GM18873 (cell line): ENCODE measurements around the gene CYP4Z1.
"Not testable (repeated sequence)": the region's sequence is repeated elsewhere in the genome, so short reads cannot be mapped to it uniquely, and the experiment has no call there.

ENCODE experiments used
- ATAC-seq: cut with Tn5 transposase; IDR thresholded peaks from one replicate; pipeline ENCODE4 v1.9.1; 2021; ENCODE audit warnings: mild to moderate bottlenecking, moderate library complexity, moderate number of reproducible peaks; ENCODE audit not compliant: unreplicated experiment, low FRiP score

CYP4Z1 gene, protein sequence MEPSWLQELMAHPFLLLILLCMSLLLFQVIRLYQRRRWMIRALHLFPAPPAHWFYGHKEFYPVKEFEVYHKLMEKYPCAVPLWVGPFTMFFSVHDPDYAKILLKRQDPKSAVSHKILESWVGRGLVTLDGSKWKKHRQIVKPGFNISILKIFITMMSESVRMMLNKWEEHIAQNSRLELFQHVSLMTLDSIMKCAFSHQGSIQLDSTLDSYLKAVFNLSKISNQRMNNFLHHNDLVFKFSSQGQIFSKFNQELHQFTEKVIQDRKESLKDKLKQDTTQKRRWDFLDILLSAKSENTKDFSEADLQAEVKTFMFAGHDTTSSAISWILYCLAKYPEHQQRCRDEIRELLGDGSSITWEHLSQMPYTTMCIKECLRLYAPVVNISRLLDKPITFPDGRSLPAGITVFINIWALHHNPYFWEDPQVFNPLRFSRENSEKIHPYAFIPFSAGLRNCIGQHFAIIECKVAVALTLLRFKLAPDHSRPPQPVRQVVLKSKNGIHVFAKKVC

DNA sequence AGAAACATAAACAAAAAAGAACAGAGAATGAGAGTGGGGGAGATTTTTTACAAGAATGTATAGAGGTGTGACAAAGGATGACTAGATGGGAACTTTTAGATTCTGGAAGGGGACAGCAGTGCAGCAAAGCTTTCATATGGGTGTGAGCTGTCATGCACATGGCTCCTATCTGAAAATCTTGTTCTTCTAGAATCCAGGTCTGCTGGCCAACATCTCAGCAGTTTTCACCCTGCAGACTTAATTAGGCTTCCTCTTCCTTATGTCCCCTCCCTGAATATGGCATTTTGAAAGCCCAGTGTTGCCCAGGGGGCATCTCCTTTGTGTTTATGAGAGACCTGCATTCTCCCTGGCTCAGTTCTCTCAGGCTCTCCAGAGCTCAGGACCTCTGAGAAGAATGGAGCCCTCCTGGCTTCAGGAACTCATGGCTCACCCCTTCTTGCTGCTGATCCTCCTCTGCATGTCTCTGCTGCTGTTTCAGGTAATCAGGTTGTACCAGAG lies at the start of gene CYP4Z1:
CYP4Z1 (plus strand) TSS at position 135 of the 498 bp plus-strand sequence; CDS start at position 395, 260 bp downstream.
- no peak for ATAC-seq

DNA sequence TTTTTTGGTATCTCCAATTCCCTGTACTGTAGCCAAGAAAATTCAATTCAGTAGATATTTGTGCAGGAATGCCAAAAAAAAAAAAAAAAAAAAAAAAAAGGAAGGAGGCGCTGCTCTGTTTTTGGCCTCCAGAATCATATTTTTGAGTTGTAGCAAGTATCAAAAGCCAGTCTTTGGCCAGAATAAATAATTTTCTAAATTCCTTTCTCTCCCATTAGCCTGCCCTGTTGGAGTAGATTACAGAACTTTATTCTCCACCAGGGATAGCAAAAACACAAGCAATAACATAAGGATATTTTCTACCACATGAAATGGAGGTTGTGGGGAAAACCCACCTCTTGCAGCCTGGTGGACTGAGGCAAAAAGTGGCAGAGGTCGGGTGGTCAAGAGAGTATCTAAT lies 46.0 kb upstream of the CYP4Z1 start:
- ATAC-seq, result no peak

DNA sequence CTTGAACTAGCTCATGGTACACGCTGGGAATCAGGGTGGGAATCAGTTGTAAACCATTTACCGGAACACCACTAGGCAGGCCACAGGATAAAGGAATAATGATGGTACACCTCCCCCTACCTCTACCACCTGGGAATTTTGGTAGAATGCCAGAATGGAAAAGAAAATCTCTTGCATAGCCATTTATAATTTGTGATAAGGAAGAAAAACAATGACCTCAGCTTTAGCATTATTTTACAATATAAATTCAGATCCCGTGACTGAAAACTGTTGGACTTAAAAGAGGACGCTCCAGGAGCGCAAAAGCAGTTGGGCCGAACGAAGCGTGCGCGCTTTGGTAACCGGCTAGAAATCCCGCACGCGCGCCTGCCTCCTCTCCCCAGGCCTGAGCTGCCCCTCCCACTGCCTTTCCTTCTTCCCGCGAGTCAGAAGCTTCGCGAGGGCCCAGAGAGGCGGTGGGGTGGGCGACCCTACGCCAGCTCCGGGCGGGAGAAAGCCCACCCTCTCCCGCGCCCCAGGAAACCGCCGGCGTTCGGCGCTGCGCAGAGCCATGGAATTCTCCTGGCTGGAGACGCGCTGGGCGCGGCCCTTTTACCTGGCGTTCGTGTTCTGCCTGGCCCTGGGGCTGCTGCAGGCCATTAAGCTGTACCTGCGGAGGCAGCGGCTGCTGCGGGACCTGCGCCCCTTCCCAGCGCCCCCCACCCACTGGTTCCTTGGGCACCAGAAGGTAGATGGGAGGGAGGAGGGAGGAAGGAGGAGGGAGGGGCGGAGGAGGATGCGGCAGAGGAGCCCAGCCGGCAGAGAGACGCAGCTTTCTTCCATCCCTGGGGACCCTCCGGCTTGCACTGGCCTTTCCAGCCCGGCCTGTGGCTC lies 43.5 kb upstream of the CYP4Z1 start, which contains the start of gene CYP4X1:
CYP4X1 (plus strand) TSS at position 402 of the 873 bp plus-strand sequence; CDS start at position 551, 149 bp downstream.
- no peak for ATAC-seq

DNA sequence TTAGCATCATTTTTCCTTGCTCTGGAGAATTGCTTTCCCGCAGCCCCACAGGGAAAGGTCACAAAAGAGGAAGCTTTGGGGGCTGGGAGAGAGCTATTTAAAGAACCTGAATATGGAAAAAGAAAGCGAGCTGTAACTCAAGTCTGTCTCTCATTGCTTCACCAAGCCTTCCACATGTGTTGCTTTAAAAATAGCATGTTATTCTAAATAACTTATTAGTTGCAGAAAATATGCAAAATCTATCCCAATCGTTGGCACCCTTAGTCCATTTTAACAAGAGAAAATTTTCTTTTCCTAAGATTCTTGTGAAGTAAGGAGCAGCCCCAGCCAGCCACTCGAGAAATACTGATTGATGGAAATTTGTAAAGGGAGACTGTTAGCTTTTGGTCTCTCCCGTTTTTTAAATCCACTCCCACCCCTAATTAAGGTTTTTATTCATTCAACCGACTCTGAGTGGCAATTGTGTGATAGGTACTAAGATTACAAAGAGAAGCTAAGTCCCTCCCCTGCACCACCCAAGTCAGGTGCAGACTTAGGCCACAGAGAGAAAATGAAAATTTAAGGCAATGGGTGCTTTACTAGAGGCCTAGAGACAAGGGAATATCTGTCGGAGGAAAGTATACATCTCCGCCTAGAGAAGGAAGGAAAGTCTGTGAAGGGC lies 42.8 kb upstream of the CYP4Z1 start:
- ATAC-seq, result no peak

DNA sequence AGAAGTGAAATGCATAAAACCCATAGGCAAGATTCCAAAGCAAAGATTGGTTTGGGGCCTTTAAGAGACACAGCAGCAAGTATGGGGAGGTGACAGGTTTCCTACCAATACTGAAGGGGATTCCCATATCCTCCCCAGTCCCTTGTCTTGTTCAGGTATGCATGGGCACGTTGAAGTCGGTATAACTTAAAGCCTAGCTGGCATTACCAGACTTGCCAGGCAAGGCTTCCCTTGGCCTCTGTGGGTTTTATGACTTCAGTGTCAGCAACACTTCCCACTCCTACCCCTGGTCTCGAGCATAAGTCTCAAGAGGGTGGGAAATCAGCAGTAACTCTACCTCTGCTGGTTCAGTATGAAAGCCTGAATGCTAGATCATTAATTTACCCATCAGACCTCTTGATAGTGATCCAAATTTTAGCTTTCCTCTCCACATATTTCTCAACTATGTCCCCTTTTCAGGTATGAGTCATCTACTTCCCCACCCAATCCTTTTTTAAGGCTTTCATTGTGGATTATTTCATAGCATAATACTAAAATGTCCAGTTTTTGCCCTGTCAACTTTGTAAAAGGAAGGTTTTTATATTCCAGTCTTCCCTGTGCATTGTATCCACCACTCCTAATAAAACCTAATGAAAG lies 36.7 kb upstream of the CYP4Z1 start:
- ATAC-seq, result no peak

DNA sequence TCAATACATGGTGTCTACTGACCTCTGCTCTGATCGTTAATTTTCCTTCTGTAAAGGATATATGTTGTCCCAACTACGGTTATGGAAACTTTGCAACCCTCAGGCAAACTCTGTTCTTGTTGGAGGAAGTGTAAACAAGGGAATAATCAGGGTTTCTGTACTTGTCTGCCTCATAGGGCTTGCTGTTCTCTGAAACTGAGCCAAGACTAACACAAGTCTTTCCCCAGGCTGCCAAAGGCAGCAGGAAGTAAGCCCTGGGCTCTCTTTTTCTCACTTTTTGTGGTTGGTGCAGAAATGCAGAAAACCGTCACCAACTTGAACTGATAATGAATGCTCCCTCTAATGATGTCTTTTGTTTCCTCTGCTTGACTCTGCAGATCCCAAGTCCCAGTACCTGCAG lies 36.0 kb upstream of the CYP4Z1 start:
- no peak for ATAC-seq

DNA sequence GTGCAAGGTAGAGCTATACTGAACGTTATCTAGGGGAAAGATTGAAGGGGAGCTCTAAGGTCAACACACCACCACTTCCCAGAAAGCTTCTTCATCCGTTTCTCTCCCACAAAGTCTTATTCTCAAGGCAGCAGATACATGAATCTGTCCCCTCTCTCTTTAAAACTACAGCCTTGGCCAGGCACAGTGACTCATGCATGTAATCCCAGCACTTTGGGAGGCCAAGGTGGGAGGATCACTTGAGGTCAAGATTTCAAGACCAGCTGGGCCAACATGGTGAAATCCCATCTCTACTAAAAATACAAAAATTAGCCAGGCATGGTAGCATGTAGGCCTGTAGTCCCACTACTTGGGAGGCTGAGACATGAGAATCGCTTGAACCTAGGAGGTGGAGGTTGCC lies 35.4 kb upstream of the CYP4Z1 start:
- no peak for ATAC-seq

DNA sequence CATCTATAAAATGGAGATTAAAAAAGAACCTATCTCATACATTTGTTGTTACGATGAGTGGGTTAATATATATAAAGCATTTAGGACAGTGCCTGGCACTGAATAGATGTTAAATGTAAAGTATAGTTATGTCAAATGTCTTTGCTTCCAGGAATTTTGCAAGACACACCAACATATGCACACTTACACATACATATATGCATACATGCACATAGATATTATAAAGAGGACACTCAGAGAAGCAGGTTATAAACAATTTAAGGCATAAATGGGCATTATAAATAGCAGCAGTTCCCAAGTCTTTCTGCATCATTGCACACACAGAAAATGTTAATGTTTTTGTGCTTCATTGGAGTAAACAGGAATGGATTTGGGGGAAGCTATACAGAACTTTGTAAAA lies 30.3 kb upstream of the CYP4Z1 start:
- no peak for ATAC-seq

DNA sequence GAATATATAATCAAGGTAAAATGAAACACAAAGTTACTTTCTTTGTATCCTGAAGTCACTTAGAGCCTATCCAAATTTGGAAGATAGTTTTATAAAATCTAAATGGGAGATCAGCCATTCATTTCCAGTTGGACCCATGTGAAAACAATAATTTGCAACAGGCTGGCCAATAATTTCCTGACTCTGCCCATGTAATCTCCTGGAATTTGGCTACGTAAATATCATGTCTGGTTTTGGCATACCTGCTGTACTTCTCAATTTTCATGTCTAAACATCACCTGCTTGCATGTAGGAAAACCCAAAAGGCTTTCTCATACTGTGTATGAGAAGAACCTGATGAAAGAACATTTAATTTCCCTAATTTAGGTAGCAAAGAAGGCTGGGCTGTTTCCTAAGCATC lies 7.7 kb upstream of the CYP4Z1 start:
- ATAC-seq, result no peak

DNA sequence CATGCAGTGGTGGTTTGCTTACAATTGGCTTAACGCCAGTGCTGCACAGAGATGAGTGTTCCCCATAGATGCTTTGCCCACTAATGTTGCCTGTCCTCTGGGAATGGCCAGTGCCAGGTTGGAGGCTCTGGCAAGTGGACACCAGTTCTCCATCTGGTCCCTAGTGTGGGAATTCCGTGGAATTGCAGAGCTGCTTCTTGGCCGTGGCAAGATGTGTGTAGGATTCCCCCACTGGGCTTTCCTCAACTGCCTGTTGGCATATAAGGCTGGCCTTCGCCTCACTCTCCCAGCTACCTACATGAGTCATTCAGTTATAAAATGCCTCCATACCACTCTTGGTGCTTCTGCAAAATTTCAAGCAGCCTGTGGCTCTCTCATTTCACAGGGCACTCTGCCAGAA lies 2.0 kb downstream of the CYP4Z1 start:
- ATAC-seq, result not testable (repeated sequence)

DNA sequence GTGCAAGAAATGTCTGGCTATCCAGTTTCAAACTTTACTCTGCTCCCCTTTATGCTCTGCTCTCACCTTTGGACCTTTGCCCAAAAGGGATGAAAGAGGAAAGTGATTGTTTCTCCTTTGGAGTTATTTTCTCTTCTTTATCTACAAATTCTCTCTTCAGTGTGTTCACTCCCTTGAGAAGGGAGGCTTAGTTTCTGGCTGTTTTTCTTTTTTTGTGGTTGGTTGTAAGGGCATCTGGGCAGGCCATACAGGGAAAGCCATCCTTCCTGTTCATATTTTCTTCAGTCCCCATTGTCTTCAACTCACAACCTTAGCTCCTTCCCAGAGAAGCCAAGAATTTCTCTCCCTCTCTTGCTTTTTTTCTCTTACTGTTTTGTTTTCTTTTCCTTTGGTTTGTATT lies 2.5 kb downstream of the CYP4Z1 start:
- ATAC-seq, result not testable (repeated sequence)

DNA sequence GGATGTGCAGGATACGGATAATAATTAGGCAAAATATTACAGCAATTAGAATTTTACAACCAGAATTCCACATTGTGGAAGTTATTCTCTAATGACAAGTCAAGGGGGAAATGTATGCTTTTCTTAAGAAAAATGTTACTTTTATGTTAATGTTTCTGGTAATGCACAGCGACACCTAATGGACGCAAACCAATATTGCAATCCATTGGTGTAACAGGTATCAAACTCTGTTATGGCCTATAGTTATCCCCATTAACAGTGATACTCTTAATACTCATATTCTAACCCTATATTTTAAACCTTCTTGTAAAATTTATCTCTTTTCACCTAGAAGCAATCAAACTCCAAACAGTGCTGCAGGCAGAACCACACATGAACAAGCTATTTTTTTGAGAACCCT lies 22.3 kb downstream of the CYP4Z1 start:
- ATAC-seq, result not testable (repeated sequence)

DNA sequence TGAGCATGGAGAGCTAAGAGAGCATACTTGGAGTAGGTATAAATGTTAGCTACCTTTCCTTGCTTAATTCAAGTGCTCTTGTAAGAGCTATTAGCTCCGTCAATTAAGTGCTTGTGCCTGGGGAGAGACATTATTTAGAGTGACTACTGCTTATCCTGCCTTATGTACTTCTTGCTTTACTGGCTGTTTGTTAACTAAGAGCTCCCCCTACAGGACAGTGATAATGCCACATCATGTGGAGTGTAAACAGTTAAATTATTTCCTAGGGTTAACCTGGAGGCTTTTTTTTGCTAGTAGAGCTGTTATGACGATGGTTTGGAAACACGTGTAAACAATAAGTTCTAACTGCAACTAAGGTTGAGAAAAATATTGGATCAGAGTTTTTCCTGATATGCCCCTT lies 24.4 kb downstream of the CYP4Z1 start:
- ATAC-seq, result not testable (repeated sequence)

DNA sequence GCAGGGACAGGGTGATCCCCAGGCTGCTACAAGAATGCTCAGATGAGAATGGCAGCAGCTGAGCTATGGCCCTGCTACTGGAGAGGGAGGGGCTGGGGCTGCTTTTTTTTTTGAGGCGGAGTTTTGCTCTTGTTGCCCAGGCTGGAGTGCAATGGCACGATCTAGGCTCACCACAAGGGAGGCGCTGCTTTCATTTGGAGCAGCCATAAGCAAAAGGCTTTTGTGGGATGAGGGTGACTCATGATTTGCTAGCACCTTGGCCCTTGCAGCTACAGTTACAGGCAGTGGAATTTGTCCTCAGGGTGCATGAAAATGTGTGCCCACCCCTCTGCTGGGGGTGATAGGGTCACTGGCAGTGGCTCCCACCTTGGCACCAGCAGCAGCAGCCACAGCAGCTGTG lies 37.8 kb downstream of the CYP4Z1 start:
- ATAC-seq, result no peak

DNA sequence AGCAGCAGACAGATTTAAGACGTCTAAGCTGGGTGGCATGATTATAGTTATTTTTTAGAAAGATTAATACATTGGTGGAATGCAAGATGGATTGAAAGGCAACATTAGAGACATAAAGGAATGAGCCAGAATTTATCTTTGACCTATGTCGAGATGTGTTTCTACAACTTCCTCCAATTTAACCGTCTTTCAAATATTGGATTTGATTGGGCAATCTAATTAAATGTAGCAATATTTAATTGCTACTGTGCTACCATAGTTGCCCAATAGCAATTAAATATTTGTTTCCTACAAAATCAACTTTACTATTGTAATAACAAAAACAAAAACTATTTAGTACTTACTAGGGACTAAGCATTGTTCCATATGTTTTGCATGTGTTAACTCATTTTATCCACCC lies 39.8 kb downstream of the CYP4Z1 start:
- no peak for ATAC-seq

DNA sequence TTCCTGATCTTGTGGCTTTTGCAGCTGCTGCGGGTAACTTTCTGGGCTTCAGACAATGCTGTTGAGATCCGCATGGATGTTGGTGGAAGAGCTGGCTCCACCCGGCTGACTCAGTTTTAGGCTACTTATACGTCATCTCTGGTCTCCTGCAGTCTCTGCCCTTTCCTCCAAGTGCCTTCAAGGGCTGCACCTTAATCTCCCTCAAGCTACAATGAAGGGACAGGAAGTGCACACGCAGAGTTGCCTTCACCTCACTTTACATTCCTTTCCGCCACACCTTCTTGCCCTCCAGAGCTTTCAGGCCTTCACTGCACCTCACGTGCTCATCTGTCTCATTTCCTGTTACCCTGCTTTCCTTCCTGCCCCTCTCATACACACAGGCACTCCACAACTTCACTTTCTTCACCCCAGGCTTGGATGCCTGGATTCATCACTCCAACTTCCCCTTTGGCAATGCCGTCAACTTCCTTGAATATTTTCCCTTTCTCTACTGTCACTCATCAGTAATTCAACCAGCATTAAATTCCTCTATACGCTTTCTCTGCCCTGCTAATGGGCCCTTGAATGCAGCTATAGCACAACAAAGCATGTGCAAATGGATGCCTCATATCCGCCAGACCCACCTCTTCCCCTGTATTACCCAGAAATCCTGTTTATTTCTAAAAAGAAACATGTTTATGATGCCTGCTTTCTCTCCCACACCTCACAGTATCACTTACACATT lies 41.0 kb downstream of the CYP4Z1 start:
- not testable (repeated sequence) for ATAC-seq

DNA sequence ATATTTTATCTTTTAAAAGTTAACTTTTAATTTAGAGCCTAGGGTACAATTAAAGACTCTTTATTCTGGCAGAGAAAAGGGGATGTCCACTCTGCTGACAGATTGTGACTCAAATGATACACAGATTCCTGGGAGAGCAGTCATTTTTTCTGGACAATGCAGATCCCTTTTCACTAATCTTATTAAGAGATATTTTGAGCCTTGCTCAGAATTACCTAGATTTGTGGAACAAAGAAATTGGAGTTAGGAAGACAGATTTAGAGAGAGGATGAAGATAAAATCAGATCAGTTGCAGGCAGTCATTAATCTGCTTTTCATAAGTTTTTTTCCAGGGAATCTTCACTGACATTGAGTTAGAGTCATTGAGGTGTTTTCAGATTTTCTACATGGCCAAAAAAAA lies 42.5 kb downstream of the CYP4Z1 start:
- ATAC-seq, result not testable (repeated sequence)

DNA sequence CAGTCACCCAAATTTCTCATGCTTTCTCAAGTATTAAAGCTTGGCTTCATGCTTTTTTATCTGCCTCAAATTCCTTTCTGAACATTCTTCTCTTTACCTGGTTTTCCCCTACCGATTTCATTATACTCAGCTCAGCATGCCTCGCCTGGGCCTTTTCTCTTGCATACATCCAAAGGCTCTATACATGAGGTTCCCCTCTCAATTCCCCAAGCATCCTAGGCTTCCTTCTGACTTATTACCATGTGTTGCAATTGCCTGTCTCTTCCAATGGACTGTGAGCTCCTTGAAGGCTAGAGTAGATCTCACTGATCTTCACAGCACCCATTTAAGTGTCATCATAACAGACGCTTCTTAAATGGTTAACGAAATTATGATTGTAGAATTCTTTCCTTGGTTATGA lies 46.1 kb downstream of the CYP4Z1 start:
- ATAC-seq, result no peak

DNA sequence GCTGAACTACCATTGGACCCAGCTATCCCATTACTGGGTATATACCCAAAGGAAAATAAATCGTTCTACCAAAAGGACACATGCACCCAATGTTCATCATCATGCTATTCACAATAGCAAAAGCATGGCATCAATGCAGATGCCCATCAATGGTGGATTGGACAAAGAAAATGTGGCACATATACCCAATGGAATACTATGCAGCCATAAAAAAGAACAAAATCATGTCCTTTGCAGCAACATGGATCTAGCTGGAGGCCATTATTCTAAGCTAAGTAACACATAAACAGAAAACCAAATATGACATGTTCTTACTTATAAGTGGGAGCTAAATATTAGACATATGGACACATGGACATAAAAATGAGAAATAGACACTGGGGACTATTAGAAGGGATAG lies 54.0 kb downstream of the CYP4Z1 start:
- ATAC-seq, result not testable (repeated sequence)
